Natural killer cell treated with Interleukin-12 subunit alpha and Interleukin-12 subunit beta and Interleukin-15 and Interleukin-18, amount 100 ng/mL, for 72 hours (primary cell): ENCODE measurements around the gene GADD45A. TPM values are rescaled to one million over a fixed set of nuclear protein-coding genes. Genes with fewer than 3 reads are reported as not detected.

Experiments used
- ATAC-seq, 2 donors: fragments of 150-1000 bp; cut with Tn5 transposase in 1 of 2; sonication (Bioruptor Pico), chemical (Tn5 transposase) in 1 of 2; 2 replicates each; pipeline ENCODE4 v1.10.0; 2021
- DNase-seq: peaks from one replicate; pipeline ENCODE4 v3.0.0; 2022; ENCODE audit warnings: low spot score
- H3K27ac Mint-ChIP-seq, 2 donors: 1 replicate in 1 of 2; 2 replicates in 1 of 2; pipeline ENCODE4 v1.8.0; 2022; ENCODE audit warnings: mixed read lengths in 2 of 2, mild to moderate bottlenecking in 1 of 2, moderate library complexity in 1 of 2
- H3K27me3 Mint-ChIP-seq, 2 donors: 1 replicate in 1 of 2; 2 replicates in 1 of 2; pipeline ENCODE4 v1.8.0; 2022; ENCODE audit warnings: mixed read lengths in 2 of 2
- H3K36me3 Mint-ChIP-seq: one replicate; pipeline ENCODE4 v1.8.0; 2022; ENCODE audit warnings: mixed read lengths
- H3K4me1 Mint-ChIP-seq, 2 donors: 1 replicate in 1 of 2; 2 replicates in 1 of 2; pipeline ENCODE4 v1.8.0; 2022; ENCODE audit warnings: low read depth in 2 of 2, mixed read lengths in 2 of 2, mild to moderate bottlenecking in 1 of 2
- H3K4me3 Mint-ChIP-seq: one replicate; pipeline ENCODE4 v1.8.0; 2022; ENCODE audit warnings: mixed read lengths
- H3K9me3 Mint-ChIP-seq: 2 replicates; pipeline ENCODE4 v1.8.0; 2022; ENCODE audit warnings: mixed read lengths
- total RNA-seq, 2 donors: library from RNA; stranded (reverse); gene quantifications; one replicate each; pipeline ENCODE4 v1.2.3, GENCODE V29; 2022

Gene GADD45A
- total RNA-seq, 2 donors from 2014 or later = 28.3 to 36.1 TPM

DNA sequence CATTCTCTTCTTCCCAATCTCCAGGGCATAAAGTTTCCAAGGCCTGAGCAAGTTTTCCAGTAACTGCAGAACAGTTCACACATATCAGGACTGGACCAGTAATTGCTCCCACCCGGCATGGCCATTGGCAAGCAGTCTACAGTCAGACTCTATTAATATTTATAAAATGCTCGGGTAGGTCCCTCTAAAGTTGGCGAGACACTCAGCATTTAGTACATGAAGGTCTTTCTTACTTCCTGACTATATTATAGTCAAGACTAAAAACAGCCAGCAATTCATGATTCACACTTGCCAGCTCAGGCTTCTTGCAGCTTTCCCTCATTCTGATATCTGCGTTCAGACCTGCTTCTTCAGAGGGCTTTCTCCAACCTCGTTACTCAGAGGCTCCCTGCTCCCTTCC, 25.4 kb downstream of the GADD45A start:
- no peaks in the 10 kb centered on the region for H3K36me3 Mint-ChIP-seq
- H3K4me3 Mint-ChIP-seq = no peak overlapping the region
- peaks cover 6 to 7% of the 10 kb centered on the region in 2 donors for H3K27me3 Mint-ChIP-seq
- no peaks in the 10 kb centered on the region for H3K4me1 Mint-ChIP-seq
- ATAC-seq = no peak
- H3K9me3 Mint-ChIP-seq = no peaks in the 10 kb centered on the region
- H3K27ac Mint-ChIP-seq = no peak overlapping the region
- no peak for DNase-seq

DNA sequence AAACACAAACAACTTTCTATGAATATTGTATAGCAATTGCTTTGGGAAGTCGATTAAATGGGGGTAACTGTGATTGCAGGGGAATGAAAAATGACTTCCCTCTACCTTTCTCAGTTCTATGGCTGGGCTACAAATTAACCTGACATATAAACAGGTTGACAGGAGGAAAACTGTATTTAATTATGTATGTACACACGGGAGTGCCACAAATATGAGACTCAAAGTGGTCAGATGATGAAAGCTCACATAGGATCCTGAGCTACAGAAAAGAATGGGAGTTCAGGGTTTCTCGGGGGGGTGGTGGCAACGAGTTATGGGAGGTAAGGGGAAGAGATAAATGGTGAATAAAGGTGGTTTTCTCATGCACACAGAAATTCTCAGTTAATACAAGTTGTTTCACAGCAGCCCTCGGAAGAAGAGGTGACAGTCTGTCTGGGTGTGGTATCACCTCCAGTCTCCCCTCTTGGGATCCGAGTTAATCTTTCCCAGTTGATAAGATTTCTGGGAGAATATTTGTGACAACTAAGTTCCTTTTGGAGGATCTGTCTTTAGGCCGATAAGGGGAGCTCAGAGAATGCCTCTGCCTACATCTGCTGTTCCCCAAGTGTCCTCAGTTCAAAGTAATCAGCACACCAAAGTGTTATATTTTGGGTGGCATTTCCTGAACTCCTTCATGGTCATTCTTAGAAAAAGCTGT, 26.3 kb downstream of the GADD45A start:
- Mint-ChIP-seq H3K27me3 (peaks cover 0 to 2% of the 10 kb centered on the region in 2 donors), H3K27ac (no peak overlapping the region), H3K4me3 (no peak overlapping the region), H3K9me3 (no peaks in the 10 kb centered on the region), H3K36me3 (no peaks in the 10 kb centered on the region), H3K4me1 (no peaks in the 10 kb centered on the region)
- ATAC-seq = no peak
- no peak for DNase-seq

DNA sequence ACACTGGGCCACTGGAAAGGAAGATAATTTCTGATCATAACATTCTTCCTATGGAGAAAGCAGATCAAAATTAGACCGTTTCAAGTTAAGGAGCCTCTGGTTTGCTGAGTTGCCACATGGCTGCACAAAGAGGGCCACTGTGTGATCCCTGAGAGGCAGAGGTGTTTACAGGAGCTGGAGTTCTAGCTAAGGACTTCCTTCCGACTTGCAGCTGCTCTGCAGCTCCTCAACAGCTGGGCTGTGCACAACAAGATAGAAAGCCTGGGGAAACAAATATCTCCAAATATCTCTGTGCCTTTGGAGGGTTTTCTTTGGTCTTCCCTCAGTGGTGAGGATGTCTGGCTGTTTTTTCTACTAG, 26.8 kb downstream of the GADD45A start:
- Mint-ChIP-seq H3K27ac (no peak overlapping the region), H3K4me3 (no peak overlapping the region), H3K27me3 (peaks cover 0 to 1% of the 10 kb centered on the region in 2 donors), H3K9me3 (no peaks in the 10 kb centered on the region), H3K4me1 (no peaks in the 10 kb centered on the region), H3K36me3 (no peaks in the 10 kb centered on the region)
- ATAC-seq (no peak), DNase-seq (no peak)

GRCh38 chr1:67713057-67713846, 28.3 kb downstream of the GADD45A start:
- no peak overlapping the region for H3K4me3 Mint-ChIP-seq
- DNase-seq (no peak), ATAC-seq (no peak)
- no peaks in the 10 kb centered on the region for H3K36me3 Mint-ChIP-seq
- no peak overlapping the region for H3K27ac Mint-ChIP-seq
- no peaks in the 10 kb centered on the region for H3K9me3 Mint-ChIP-seq
- H3K4me1 Mint-ChIP-seq = no peaks in the 10 kb centered on the region
- no peaks in the 10 kb centered on the region for H3K27me3 Mint-ChIP-seq

GRCh38 chr1:67715819-67716218, 30.8 kb downstream of the GADD45A start:
- no peaks in the 10 kb centered on the region for H3K9me3 Mint-ChIP-seq
- no peaks in the 10 kb centered on the region for H3K4me1 Mint-ChIP-seq
- H3K4me3 Mint-ChIP-seq = no peak overlapping the region
- H3K36me3 Mint-ChIP-seq = no peaks in the 10 kb centered on the region
- no peaks in the 10 kb centered on the region for H3K27me3 Mint-ChIP-seq
- H3K27ac Mint-ChIP-seq = no peak overlapping the region
- ATAC-seq (no peak), DNase-seq (no peak)

GRCh38 chr1:67716800-67717199, 31.8 kb downstream of the GADD45A start:
- Mint-ChIP-seq H3K36me3 (no peaks in the 10 kb centered on the region), H3K27me3 (no peaks in the 10 kb centered on the region), H3K4me3 (no peak overlapping the region), H3K9me3 (no peaks in the 10 kb centered on the region), H3K27ac (no peak overlapping the region), H3K4me1 (no peaks in the 10 kb centered on the region)
- DNase-seq (no peak), ATAC-seq (no peak)

DNA sequence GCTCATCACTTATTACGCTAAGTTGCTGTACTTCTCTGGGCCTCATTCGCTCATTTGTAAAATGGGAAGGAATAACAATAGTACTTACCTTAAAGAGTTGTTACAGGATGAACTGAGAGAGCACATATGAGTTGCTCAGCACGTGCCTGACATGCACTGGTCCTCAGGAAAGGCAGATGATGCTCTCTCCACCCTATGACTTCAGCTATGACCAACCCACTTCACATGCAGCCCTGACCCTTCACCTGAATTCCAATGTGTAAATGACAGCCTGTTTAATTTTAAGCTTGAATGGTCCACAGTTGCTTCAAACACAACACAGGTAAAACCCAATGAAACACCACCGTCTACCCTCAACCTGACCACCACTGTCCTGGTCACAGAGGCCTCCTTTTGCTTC, 32.9 kb downstream of the GADD45A start:
- Mint-ChIP-seq H3K36me3 (no peaks in the 10 kb centered on the region), H3K4me3 (no peak overlapping the region), H3K9me3 (no peaks in the 10 kb centered on the region), H3K27ac (no peak overlapping the region), H3K4me1 (no peaks in the 10 kb centered on the region), H3K27me3 (no peaks in the 10 kb centered on the region)
- ATAC-seq = no peak
- DNase-seq = no peak

- no peak for DNase-seq
- Mint-ChIP-seq H3K4me3 (no peak overlapping the region), H3K4me1 (no peaks in the 10 kb centered on the region), H3K36me3 (no peaks in the 10 kb centered on the region), H3K27me3 (no peaks in the 10 kb centered on the region), H3K9me3 (no peaks in the 10 kb centered on the region), H3K27ac (no peak overlapping the region)
- no peak for ATAC-seq
Measured at GRCh38 chr1:67719329-67720196, 34.6 kb downstream of the GADD45A start.

- H3K4me3 Mint-ChIP-seq = no peak overlapping the region
- H3K27me3 Mint-ChIP-seq = no peaks in the 10 kb centered on the region
- no peaks in the 10 kb centered on the region for H3K36me3 Mint-ChIP-seq
- ATAC-seq (no peak), DNase-seq (no peak)
- H3K4me1 Mint-ChIP-seq = peaks cover 2% of the 10 kb centered on the region in 2 donors
- H3K9me3 Mint-ChIP-seq = no peaks in the 10 kb centered on the region
- no peak overlapping the region for H3K27ac Mint-ChIP-seq
Measured at GRCh38 chr1:67721112-67721511, 36.1 kb downstream of the GADD45A start.

DNA sequence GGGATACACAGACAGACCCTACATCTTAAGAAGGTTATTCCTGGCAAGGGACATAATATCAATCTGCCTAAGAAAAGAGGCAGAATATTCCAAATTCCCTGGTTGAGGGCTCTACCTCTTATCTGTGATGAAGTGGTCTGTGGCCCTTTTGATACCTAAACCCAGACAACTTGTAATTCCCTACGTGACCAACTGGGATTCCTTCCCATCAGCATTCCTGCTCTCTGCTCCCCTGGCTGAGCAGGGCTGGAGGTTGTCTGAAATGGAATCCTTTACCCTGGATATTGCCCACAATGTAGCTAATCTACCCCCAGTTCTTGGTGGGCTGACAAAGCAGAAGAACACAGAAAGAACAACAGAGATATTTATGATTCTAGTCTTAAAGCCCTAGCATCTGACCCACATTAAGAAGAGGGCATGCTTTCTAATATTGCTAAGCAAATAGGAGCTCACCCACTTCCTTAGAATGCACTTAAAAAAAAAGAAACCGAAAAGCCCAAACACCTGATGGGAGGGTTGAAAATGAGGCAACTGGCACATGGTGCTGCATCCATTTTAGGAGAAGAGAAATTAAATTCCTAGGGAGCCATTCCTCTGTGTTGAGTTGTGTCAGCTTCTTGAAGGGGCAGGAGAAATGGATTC, 36.8 kb downstream of the GADD45A start:
- Mint-ChIP-seq H3K9me3 (no peaks in the 10 kb centered on the region), H3K36me3 (no peaks in the 10 kb centered on the region), H3K4me1 (peaks cover 6 to 8% of the 10 kb centered on the region in 2 donors), H3K27ac (no peak overlapping the region), H3K27me3 (no peaks in the 10 kb centered on the region), H3K4me3 (no peak overlapping the region)
- no peak for DNase-seq
- ATAC-seq = no peak

DNA sequence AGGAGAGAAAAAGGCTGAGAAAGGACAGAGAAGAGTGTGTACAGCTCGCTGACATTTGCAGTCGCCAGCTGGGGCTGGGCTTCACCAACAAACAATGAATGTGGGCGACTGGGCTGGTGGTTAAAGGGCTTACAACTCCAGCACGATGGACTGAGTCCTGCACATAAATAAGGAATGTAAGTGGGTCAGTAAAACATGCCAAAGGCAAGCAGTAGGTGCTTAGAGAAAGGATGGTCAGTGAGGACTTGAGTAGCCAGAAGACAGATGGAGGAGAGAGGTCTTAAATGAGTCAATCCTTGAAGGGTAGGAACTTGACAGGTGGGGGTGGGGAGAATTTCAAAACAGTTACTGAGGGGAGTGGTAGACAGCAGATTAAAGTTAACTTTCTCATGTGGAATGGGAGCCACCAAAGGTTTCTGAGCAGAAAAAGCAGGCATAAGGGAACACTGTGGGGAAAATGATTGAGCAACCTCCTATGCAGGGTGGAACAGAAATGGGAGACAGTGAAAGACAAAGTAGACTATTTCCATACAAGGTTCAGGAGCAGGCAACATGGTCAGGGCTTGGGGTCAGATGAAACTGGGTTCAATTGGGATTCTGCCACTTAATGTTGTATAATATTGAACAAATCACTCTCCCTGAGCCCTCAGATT, 37.4 kb downstream of the GADD45A start:
- peaks cover 7 to 10% of the 10 kb centered on the region in 2 donors for H3K4me1 Mint-ChIP-seq
- no peak overlapping the region for H3K4me3 Mint-ChIP-seq
- no peak overlapping the region for H3K27ac Mint-ChIP-seq
- H3K9me3 Mint-ChIP-seq = no peaks in the 10 kb centered on the region
- DNase-seq (no peak), ATAC-seq (no peak)
- H3K36me3 Mint-ChIP-seq = no peaks in the 10 kb centered on the region
- no peaks in the 10 kb centered on the region for H3K27me3 Mint-ChIP-seq

DNA sequence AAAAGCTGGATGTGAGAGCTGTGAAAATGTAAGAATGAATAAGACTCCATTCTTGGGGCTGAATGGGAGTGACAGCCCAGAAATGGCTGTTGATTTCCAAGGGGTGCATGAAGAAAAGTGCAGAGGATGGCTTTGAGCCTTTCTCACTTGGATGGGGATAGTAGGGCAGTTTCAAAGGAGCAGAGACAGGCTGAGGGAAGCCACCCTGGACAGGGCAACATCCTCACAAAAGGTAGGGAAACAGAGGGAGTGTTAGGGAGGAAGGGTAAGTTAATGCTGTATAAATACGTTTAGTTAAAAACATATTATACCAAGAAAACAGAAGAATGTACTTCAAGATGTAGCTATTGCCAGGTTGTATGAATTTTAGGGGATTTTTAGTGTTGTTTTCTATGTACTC, 38.1 kb downstream of the GADD45A start:
- H3K9me3 Mint-ChIP-seq = no peaks in the 10 kb centered on the region

GRCh38 chr1:67723620-67724019, 38.6 kb downstream of the GADD45A start:
- Mint-ChIP-seq H3K4me1 (peaks cover 7 to 10% of the 10 kb centered on the region in 2 donors), H3K36me3 (no peaks in the 10 kb centered on the region), H3K9me3 (no peaks in the 10 kb centered on the region), H3K4me3 (no peak overlapping the region), H3K27me3 (no peaks in the 10 kb centered on the region), H3K27ac (no peak overlapping the region)
- ATAC-seq (peak in 1 of 2 donors; percentile 82), DNase-seq (no peak)

More for the DNA sequence above, 38.1 kb downstream of the GADD45A start:
- Mint-ChIP-seq H3K36me3 (no peaks in the 10 kb centered on the region), H3K4me3 (no peak overlapping the region), H3K27me3 (no peaks in the 10 kb centered on the region), H3K4me1 (peaks cover 7 to 10% of the 10 kb centered on the region in 2 donors), H3K27ac (no peak overlapping the region)
- ATAC-seq = no peak
- no peak for DNase-seq
